WTC11 (cell line): Measurements from ENCODE around the gene MTHFD1L. TPM values are rescaled to one million over a fixed set of nuclear protein-coding genes. Genes with fewer than 3 reads are reported as not detected.

ENCODE experiments used
- ATAC-seq: fragments of 200-7000 bp; cut with Tn5 transposase; 2 replicates; pipeline ENCODE4 v1.10.0; 2021; ENCODE audit warnings: mild to moderate bottlenecking, moderate library complexity
- CTCF ChIA-PET: fragments of 300-600 bp; sonication (Branson Sonifier 250); formaldehyde crosslinking; loops from one replicate; lab custom pipeline; 2021; ENCODE audit warnings: antibody characterized with exemption; lab: Charles Lee
- POLR2A ChIA-PET: fragments of 350-600 bp; sonication (Branson Sonifier 250); formaldehyde crosslinking; loops from one replicate; lab custom pipeline; 2021; ENCODE audit warnings: antibody characterized with exemption; lab: Charles Lee
- DNase-seq: peaks from one replicate; pipeline ENCODE4 v3.0.0; 2021; ENCODE audit warnings: low spot score
- H3K27ac Mint-ChIP-seq: 2 replicates; pipeline ENCODE4 v1.8.0; 2021; ENCODE audit warnings: mixed read lengths
- H3K27me3 Mint-ChIP-seq: 2 replicates; pipeline ENCODE4 v1.8.0; 2021; ENCODE audit warnings: low read depth, mild to moderate bottlenecking, moderate library complexity, mixed read lengths
- H3K36me3 Mint-ChIP-seq: 2 replicates; pipeline ENCODE4 v1.8.0; 2021; ENCODE audit warnings: mixed read lengths
- H3K4me1 Mint-ChIP-seq: 2 replicates; pipeline ENCODE4 v1.8.0; 2022; ENCODE audit warnings: mixed read lengths
- H3K4me3 Mint-ChIP-seq: 2 replicates; pipeline ENCODE4 v1.8.0; 2021; ENCODE audit warnings: mild to moderate bottlenecking, moderate library complexity, mixed read lengths
- H3K9me3 Mint-ChIP-seq: 2 replicates; pipeline ENCODE4 v1.8.0; 2021; ENCODE audit warnings: mixed read lengths
- ATF1 ChIP-seq: sonication (generic); formaldehyde crosslinking; IDR thresholded peaks from 2 replicates; pipeline ENCODE4 v1.8.1; 2023; ENCODE audit warnings: mild to moderate bottlenecking, moderate library complexity, missing genetic modification reagents
- ATF6 ChIP-seq: sonication (generic); formaldehyde crosslinking; IDR thresholded peaks from 2 replicates; pipeline ENCODE4 v1.8.1; 2023; ENCODE audit warnings: mild to moderate bottlenecking, missing genetic modification reagents
- E2F1 ChIP-seq: sonication (generic); formaldehyde crosslinking; IDR thresholded peaks from 2 replicates; pipeline ENCODE4 v1.8.0; 2022; ENCODE audit warnings: mild to moderate bottlenecking, missing genetic modification reagents
- IRF2 ChIP-seq: sonication (generic); formaldehyde crosslinking; IDR thresholded peaks from 2 replicates; pipeline ENCODE4 v1.8.0; 2022; ENCODE audit warnings: low read depth, missing genetic modification reagents, borderline replicate concordance
- JAZF1 ChIP-seq: fragments of 250-450 bp; sonication (Bioruptor Pico); IDR thresholded peaks from 2 replicates; pipeline ENCODE4 v1.9.0; 2021; ENCODE audit warnings: moderate library complexity, mild to moderate bottlenecking, inconsistent platforms
- PRRX2 ChIP-seq: fragments of 250-450 bp; sonication (Bioruptor Pico); IDR thresholded peaks from 2 replicates; pipeline ENCODE4 v1.8.0; 2021; ENCODE audit warnings: mild to moderate bottlenecking
- RELA ChIP-seq: sonication (generic); formaldehyde crosslinking; IDR thresholded peaks from 2 replicates; pipeline ENCODE4 v1.8.1; 2022; ENCODE audit warnings: missing genetic modification reagents, mild to moderate bottlenecking, borderline replicate concordance
- SMAD4 ChIP-seq: sonication (generic); formaldehyde crosslinking; IDR thresholded peaks from 2 replicates; pipeline ENCODE4 v1.8.0; 2022; ENCODE audit warnings: mild to moderate bottlenecking, missing genetic modification reagents
- ZNF219 ChIP-seq: sonication (generic); formaldehyde crosslinking; IDR thresholded peaks from 2 replicates; pipeline ENCODE4 v1.8.0; 2023; ENCODE audit warnings: missing genetic modification reagents, mild to moderate bottlenecking, borderline replicate concordance
- ZNF423 ChIP-seq: fragments of 250-450 bp; sonication (Bioruptor Pico); IDR thresholded peaks from 2 replicates; pipeline ENCODE4 v2.1.2; 2022; ENCODE audit warnings: mild to moderate bottlenecking, moderate library complexity
- ZNF425 ChIP-seq: fragments of 250-450 bp; sonication (Bioruptor Pico); conservative IDR thresholded peaks from 2 replicates; pipeline ENCODE4 v1.9.0; 2021; ENCODE audit warnings: mild to moderate bottlenecking
- total RNA-seq: library from RNA; stranded (reverse); gene quantifications from 3 replicates; pipeline ENCODE4 v1.2.3, GENCODE V29; 2021
- TF ChIP-seq, protein P1 (sequence below): sonication (generic); formaldehyde crosslinking; IDR thresholded peaks from 2 replicates; pipeline ENCODE4 v1.8.0; 2022; ENCODE audit warnings: missing genetic modification reagents
- TF ChIP-seq, protein P2 (sequence below): fragments of 250-450 bp; sonication (Bioruptor Pico); IDR thresholded peaks from 2 replicates; pipeline ENCODE4 v2.1.2; 2022; ENCODE audit warnings: mild to moderate bottlenecking, moderate library complexity
- TF ChIP-seq, protein P3 (sequence below): sonication (generic); formaldehyde crosslinking; IDR thresholded peaks from 2 replicates; pipeline ENCODE4 v1.8.1; 2023; ENCODE audit warnings: mild to moderate bottlenecking, missing genetic modification reagents, moderate library complexity

Gene MTHFD1L
- total RNA-seq, 1 experiment from 2014 or later = 104 TPM

DNA sequence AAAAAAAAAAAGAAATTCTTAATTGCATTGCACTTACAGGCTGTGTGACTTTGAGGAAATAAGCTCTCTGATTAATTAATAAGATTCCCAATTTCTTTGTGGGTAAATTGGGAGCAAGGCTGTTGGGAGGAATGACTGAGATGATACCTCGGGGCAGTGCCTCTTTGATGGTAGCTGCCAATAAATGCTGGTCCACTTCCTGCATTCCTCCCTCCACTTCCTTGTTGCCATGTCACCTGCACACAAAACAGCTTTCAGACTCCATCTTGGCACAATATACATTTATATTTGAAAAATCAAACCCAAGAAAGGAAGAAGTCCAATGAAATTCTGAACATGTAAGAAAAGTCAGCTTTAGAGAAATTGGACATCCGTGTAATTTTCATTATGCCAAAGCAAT lies 45.1 kb downstream of the MTHFD1L start:
- POLR2A ChIA-PET = no interaction called here

More for the DNA sequence above, 45.1 kb downstream of the MTHFD1L start:
- H3K9me3 Mint-ChIP-seq = no peaks in the 10 kb centered on the region
- no peak for ATAC-seq
- H3K27ac Mint-ChIP-seq = no peak overlapping the region
- peaks cover 35% of the 10 kb centered on the region for H3K36me3 Mint-ChIP-seq
- no peaks in the 10 kb centered on the region for H3K27me3 Mint-ChIP-seq
- DNase-seq = no peak
- TF ChIP-seq ZNF423 (CRISPR knock-in tag) (no peak), RELA (no peak), ATF6 (CRISPR knock-in tag) (no peak), E2F1 (CRISPR knock-in tag) (no peak), PRRX2 (no peak), IRF2 (no peak), ZNF425 (CRISPR knock-in tag) (no peak), ZNF219 (CRISPR knock-in tag) (no peak), JAZF1 (no peak), SMAD4 (no peak), ATF1 (no peak)
- TF ChIP-seq, protein P1, sequence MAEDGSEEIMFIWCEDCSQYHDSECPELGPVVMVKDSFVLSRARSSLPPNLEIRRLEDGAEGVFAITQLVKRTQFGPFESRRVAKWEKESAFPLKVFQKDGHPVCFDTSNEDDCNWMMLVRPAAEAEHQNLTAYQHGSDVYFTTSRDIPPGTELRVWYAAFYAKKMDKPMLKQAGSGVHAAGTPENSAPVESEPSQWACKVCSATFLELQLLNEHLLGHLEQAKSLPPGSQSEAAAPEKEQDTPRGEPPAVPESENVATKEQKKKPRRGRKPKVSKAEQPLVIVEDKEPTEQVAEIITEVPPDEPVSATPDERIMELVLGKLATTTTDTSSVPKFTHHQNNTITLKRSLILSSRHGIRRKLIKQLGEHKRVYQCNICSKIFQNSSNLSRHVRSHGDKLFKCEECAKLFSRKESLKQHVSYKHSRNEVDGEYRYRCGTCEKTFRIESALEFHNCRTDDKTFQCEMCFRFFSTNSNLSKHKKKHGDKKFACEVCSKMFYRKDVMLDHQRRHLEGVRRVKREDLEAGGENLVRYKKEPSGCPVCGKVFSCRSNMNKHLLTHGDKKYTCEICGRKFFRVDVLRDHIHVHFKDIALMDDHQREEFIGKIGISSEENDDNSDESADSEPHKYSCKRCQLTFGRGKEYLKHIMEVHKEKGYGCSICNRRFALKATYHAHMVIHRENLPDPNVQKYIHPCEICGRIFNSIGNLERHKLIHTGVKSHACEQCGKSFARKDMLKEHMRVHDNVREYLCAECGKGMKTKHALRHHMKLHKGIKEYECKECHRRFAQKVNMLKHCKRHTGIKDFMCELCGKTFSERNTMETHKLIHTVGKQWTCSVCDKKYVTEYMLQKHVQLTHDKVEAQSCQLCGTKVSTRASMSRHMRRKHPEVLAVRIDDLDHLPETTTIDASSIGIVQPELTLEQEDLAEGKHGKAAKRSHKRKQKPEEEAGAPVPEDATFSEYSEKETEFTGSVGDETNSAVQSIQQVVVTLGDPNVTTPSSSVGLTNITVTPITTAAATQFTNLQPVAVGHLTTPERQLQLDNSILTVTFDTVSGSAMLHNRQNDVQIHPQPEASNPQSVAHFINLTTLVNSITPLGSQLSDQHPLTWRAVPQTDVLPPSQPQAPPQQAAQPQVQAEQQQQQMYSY = no peak
- TF ChIP-seq, protein P2, sequence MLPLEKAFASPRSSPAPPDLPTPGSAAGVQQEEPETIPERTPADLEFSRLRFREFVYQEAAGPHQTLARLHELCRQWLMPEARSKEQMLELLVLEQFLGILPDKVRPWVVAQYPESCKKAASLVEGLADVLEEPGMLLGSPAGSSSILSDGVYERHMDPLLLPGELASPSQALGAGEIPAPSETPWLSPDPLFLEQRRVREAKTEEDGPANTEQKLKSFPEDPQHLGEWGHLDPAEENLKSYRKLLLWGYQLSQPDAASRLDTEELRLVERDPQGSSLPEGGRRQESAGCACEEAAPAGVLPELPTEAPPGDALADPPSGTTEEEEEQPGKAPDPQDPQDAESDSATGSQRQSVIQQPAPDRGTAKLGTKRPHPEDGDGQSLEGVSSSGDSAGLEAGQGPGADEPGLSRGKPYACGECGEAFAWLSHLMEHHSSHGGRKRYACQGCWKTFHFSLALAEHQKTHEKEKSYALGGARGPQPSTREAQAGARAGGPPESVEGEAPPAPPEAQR (CRISPR knock-in tag) = no peak
- TF ChIP-seq, protein P3, sequence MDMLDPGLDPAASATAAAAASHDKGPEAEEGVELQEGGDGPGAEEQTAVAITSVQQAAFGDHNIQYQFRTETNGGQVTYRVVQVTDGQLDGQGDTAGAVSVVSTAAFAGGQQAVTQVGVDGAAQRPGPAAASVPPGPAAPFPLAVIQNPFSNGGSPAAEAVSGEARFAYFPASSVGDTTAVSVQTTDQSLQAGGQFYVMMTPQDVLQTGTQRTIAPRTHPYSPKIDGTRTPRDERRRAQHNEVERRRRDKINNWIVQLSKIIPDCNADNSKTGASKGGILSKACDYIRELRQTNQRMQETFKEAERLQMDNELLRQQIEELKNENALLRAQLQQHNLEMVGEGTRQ (CRISPR knock-in tag) = no peak
- CTCF ChIA-PET = interaction anchor here (0.7 to 1.6 kb wide), 2 partner anchors 9 to 18 kb away, joined by 4 to 6 read pairs; no protein-coding TSS in a partner anchor
- no peak overlapping the region for H3K4me3 Mint-ChIP-seq
- H3K4me1 Mint-ChIP-seq = no peaks in the 10 kb centered on the region
